SHP77 (cell line): ENCODE measurements around the gene DHX8.

Source experiments
- DNase-seq, 2 experiments: peaks; one replicate each; lab custom pipeline; 2025; lab: John Stamatoyannopoulos, UW

Gene DHX8

DNA sequence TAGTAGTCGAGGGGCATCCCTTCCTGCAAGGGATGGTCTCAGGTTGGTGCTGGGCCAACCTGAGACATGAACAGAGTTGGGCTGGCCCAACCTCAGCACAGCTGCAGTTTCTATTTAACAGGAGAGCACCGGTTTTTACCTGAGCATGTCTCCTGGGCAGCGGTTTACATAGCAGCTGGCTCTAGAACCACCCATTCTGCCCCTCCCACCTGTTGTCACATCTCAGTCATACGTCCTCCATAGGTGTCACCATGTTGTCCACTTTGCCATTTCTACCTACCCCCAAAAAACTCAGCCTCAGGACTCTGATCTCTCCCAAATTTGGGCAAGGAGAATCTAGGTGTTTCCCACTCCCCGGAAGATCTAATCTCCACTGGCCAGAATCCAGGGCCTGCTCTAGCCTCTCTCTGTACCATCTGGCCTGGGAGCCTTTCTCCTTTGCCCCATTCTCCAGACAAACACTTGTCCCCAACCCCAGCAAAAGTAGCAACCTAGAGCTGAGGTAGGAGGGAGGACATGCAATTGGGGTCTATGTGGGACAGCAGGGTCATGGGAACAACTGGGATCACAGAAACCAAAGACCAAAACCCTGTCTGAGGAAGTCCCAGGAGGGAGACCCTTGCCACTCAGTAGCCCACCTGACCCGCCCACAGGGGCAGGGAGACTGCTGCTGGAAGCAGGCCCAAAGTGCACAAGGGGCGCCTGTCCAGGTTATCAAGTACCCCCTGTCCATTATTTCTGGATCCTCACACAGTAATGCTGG lies 43.3 kb downstream of the DHX8 start:
- DNase-seq: no peak

DNA sequence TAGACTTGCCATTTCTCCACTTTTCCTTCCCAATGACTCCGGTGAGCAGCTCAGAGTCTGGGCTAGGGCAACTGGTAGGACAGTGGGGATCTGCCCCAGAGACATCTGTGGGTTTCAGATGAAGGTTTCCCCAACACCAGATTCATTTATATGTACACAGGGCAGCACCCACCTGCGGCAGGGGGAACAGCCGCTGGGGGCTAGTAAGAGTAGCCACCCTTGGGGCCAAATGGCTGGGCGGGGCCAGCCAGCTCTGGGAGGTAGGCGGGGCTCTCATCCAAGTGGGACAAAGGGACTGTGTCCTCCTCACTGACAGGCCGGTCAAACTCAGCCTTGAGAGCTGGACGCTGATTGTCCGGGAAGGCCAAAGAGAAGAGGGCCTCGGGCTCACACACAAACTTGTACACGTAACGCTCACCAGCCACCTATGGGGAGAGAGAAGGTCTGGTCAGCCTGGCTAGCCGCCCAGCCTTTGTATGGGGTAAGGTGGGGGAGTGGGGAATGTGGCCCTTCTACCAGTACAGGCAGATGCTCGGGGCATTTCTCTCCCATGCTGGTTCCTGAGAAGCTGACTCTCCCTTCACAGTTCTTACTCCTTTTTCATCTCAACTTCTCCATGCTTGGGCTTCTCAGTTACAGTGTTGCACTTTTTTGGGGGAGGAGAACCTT lies 44.7 kb downstream of the DHX8 start:
- DNase-seq: no peak

DNA sequence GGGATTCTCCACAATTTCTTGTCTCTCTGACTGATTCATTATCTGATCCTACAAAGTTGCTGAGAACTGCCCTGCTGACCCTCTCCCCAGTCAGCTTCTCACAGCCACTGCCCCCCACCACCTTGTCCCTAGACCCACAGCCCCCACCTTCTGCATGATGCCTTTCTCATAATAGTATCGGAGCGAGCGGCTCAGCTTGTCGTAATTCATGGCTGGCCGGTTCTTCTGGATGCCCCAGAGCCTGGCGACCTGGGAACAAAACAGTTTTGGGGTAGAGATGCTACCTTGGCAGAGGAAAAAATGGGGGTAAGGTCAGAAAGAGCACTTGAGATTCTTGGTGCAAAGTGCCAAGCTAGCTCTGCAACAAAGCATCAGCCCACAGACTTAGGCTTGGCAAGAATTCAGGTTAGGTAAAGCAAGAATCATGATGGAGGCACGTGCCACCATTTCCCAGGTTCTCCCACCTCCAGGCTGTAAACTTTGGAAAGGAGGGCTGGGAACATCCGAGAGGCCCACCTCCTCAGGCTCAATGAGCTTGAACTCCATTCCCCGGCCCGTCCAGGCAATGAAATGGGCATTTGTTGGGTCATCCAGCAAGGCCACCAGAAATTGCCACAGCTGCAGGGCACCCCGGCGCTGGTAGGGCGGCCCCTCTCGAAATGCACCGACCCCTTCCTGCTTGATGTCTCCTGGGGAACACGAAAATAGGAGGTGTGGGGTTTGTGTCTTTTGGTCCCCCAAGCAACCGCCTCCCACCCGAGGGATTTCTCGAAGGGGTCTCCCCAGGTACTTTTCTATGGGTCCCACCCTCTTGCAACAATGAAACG lies 45.4 kb downstream of the DHX8 start:
- no peak for DNase-seq

DNA sequence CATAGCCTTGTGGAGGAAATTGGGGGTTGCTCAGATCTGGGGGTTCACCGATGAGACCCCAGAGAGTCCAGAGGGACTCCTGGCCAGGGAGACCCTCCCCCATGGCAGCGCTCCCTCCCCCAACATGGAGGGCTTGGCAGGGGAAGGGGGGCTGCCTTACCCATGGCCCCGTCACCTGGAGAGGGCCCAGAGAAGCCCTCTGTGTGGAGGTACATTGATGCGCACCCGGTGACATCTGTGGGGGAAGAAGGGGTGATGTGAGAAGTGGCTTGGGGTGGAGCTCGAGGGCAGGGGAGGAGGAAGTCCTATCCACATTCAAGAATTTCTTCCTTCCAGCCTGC lies 46.1 kb downstream of the DHX8 start:
- DNase-seq: no peak

DNA sequence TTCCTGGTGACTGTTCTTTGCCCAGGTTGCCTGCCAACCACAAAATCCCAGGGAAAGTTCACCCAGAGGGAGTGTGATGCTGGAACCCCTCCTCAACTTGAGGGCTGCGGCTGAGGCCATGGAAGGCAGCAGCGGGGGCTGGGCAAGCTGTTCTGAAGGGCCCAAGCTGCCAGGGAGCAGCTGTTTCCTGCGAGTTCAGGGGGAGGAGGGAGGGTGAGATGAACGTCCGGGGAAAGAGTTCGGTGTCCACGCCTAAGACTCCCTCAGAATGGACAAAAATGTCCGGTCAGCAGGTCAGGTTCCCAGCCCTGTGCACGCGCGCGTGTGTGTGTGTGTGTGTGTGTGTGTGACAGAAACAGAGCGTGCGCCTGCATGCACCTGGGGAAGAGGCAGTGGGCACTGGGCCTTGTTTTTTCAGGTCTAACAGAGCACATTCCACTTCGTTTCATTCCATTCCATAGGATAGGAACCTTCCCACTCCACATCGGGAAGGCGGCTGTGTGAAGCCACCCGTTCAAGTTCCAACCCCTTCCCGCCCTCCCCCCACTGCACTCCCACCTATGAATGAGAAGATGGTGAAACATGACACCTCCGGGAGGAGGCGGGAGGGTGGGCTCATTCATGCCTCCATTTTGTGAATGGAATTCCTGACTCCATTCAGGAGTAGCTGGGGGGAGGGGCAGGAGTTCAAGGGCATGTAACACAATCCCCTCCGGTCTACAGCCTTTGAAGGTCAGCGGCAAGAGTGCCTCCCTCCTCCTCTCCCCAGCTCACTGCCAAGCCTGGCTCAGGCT lies 46.7 kb downstream of the DHX8 start:
- peak; percentile 98 for DNase-seq

DNA sequence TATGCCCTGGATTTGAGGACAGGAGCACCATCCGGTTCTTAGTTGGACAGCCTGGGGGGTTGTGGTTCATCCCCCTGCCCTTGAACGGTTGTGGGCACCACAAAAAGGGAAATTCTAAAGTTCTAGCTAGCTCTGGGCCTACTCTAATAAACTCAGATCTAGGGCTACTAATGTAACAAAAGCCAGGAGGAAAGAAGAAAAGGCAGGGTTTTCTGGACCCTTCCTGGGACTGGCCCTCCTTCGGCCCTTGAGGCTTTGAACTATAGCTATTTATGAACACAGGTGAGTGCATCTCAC lies 47.3 kb downstream of the DHX8 start:
- DNase-seq: no peak

DNA sequence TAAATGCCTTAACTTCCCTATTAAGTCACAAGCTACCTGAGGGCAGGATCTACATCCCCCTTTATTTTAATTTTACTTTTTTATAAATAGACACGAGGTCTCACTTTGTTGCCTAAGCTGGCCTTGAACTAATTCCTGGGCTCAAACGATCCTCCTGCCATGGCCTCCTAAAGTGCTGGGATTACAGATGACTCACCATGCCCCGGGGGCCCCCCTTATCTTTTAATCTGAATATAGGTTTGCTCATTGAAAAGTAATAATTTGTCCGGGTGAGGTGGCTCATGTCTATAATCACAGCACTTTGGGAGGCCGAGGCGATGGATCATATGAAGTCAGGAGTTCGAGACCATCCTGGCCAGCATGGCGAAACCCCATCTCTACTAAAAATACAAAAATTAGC lies 48.2 kb downstream of the DHX8 start:
- no peak for DNase-seq

DNA sequence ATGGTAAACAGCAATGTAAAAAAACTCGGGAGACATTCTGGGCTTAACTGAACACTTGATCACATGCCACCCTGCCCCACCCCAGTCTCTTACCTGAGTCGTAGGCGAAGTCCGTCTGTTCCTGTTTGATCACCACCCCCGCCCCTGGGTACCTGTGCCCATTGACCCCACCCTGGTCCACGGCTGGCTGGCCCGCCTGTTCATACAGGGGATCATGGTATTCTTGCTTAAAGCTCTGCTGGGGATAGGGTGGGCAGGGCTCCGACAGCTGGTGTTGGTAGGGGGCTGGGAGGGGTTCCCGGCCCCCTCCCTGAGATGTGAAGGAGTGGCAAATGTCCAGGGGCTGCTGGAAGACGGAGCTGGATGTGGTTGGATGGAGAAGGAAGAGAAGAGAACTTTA lies 48.8 kb downstream of the DHX8 start:
- no peak for DNase-seq

DNA sequence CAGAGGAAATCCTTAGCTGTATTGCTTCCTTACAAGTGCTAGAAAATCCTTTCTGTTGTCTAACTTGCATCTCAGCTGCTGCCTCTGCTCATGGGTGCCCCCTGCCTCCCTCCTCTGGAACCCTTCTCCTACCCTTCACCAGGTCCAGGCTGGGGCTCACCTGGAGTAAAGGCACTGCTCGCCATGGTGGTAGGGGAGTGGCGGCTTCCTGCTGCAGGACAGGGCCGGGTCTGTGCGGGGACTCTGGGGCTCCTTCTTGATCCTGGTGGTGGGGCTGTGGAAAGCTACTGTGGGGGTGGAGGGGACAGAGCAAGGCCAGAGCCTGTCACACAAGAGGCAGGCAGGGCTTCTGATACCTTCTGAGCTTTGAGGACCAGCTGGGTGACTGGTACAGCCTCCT lies 49.9 kb downstream of the DHX8 start:
- no peak for DNase-seq

DNA sequence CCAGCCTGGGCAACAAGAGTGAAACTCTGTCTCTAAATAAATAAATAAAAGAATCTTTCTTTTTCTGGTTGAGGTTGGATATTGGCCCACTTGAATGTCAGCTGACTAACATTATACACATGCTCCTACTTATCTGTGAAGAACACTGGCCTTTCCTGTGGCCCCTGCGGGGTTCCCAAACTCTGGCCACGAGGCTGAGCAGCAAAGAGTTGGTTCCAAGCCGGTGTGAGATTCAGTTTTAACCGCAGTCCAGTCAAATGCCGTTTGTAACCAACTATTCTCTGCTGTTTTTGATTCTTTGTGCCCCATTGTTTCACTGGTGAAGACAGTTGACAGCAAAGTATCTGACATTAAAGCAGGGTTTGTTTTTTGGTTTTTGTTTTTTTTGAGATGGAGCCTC lies 51.1 kb downstream of the DHX8 start:
- no peak for DNase-seq

DNA sequence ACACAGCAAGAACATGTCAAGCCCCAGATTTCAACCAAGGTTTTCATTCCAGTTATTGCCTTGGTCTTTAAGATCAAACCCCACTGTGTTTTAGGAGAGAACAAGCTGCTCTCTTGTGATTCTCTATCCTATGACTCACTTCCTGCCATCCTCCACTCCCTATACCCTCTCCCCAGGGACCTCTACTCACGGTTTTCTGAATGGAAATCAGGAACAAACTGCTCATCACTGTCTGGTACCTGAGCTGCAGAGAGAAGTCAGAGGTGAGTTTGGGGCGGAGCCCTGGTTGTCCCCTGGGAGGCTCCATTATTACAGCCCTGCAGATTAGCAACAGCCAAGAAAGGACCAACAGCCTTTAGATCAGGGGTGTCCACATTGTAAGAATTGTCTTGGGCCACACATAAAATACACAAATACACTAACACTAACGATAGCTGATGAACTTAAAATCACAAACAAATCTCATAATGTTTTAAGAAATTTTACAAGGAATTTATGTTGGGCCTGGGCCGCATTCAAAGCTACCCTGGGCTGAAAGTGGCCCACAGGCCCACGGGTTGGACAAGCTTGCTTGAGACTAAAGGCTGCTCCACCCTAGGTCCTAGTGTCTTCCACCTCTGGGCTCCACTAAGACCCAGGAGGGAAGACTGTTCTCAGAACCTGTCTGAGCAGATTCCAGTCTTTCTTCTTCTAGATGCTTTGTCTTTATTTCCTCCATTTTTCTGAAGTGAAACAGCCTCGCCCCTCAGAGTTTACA lies 52.6 kb downstream of the DHX8 start:
- no peak for DNase-seq

DNA sequence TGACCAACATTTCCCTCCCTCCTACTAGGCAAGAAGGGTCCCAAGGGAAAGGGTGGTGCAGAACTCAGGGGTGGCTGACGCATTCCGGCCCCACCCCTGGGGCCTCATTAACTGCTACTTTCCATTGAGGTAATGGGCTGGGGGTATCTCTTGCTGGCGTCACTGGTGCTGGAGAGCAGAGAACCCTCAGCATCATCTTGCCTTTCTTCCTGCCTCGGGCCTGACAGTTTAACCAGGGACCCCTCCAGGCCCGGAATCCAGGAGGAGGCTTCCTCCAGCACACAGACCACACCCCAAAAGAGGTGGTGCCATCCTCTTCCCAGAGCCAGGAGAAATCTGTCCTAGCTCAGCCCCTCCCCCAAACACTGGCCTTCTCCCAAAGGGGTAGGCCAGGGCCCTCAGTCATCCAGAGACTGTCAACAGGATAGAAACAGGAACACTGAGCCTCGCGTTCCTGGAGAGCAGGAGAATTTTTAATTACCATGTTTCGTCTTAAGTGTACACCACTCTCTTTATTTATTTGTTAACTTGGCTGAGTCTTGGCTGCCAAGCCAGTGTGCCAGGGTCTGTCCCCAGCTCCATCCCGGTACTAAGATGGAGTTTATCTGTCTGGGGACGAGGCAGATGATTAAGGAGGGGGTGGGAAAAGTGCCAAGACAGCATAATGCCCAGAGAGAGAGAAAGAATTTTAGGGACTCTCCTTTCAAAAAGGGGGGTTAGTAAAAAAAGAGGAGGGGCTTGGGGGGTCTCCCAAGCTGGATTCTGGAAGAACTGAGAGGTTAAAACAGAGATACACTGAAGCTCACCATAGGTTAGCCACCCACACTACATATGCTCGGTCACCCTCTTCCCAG lies 57.3 kb downstream of the DHX8 start:
- no peak for DNase-seq

DNA sequence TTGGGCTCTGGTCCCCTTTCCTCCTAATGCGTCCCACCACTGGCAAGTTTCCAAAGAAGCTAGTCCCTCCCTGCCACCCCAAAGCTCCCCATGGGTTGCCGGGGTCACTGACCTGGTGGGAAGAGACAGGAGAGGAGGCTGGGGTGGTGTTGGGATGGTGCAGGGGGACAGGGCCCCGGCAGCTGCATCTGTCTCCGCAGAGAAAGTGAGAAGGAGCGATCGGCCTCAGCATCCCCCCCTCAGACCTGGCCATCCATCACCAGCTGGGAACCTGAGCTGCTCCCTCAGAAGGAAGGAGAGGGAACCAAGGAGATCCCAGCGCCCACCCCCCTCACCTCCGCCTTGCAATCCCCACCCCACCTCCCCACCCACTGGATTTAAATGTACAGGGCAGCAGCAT lies 59.1 kb downstream of the DHX8 start:
- no peak for DNase-seq

DNA sequence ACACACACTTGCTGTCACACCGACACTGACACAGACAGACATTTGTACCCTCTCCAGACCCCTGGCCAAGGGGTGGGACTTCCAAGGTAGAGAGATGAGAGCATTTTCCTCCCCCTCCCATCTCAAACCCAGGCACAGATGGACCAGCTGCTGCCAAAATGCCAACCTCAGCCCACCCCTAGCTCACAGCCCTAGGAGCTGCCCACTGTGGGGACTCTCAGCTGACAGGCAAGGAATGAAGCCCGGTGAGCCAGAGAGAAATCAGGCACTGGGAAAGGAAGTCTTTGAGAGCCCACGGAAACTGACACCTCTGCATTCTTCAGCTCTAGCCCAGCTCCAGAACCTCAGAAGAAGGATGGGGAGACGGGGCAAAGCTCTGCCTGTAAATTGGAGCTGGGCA lies 59.5 kb downstream of the DHX8 start:
- DNase-seq: no peak

DNA sequence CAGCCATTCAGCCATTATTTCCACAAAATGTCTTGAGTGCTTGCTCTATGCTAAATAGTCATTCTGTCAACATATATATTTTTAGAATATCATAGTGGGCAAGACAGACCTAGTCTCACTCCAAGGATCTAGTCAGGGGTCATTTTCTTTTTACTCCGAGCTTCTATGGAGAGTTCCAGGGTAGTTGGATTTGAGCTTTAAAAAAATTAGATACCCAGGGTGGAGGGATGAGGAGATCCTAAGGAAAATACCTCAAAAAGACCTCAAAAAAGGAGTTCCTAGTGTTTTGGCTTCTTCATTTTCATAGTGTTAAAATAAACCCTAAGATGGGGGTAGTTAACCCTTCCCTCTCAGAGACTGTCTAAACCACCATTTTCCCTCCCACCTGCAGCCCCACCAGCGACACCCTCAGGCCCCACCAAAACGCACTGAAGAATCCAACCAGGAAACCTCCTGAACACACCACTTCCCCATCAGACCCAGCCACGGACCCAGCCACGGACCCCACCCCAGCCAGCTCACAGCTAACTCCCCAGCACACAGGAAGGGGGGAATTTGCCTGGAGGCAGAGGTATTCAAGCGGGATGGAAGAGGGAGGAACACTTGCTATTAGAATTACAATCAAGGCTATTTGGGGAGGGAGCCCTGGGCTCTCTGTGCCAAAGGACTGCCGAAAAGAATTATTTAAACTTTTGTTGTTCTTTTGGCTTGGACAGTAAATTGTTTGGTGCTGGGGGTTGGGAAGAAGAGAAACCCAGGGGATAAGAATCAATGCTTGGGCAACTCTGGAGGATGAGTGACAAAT lies 60.2 kb downstream of the DHX8 start:
- no peak for DNase-seq

DNA sequence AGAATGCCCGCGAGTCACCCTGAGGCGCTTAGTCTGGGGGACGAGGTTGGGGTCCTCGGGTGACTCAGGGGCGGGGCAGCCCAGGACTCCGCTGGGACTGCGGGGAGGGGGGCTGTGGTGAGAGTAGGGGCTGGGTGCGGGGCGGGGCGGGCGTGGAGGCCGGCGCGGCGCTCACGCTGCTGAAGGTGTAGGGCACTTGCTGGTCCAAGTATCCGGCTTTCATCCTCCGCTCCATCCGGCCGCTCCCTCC lies 61.5 kb downstream of the DHX8 start:
- DNase-seq: no peak

DNA sequence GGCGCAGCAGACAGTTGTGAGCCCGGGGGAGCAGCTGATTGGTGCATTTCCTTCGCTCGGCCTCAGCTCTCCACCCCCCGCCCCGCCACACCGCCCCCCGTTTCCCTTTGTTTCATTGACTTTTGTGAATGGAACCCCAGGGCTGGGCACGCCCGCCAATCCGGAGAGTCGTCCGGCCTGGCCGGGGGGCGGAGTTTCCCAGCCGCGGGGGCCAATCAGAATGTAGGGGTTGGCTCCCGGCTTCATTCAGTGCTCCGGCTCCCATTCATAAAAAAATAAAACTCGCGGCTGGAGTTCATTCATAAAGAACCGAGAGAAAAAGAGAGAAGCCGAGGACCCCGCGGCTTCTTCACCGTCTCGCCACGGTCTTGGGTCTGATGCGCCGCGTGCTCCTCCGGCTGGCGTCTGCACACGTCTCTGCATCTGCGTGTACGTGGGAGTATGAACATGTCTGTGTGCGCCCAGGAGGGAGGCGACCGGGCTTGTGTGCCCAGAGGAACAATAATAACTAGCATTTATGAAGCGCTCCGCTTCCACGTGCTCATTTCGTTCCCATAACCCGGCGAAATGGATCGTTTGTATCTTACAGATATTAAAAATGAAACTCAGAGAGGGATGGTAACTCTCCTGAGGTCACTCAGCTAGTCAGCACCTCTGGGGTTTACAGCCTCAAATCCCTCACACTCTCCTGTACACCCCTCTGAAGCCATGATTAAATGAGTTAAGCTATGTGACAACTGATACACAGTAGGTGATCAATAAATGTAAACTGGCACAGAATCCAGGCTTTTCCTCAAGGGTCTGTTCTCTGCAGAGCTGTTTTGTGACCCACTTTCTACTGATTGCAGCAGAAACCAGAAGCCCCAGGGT lies 62.8 kb downstream of the DHX8 start, which contains the start of gene ETV4:
TSS of gene ETV4 (minus strand) at position 22 of the 870 bp plus-strand sequence. CDS start 723 bp downstream, outside the sequence.
- peak; percentile 77 to 89 for DNase-seq

DNA sequence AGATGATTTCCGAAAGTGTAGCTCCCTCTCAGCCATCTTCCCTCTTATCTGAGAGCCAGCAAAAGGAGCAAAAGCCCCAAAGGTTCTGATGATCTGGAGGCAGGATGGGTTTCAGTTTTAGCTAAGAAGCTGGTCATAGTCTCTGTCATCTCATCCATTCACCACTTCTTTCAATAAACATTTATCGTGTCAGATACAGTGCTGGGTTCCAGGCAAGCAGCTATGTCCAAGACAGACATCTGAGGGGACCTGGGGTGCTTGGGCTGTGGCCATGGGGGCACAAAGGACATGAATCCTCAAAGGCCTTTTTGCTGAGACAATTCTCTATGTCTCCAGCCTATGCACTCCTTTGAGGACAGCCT lies 63.4 kb downstream of the DHX8 start:
- no peak for DNase-seq

DNA sequence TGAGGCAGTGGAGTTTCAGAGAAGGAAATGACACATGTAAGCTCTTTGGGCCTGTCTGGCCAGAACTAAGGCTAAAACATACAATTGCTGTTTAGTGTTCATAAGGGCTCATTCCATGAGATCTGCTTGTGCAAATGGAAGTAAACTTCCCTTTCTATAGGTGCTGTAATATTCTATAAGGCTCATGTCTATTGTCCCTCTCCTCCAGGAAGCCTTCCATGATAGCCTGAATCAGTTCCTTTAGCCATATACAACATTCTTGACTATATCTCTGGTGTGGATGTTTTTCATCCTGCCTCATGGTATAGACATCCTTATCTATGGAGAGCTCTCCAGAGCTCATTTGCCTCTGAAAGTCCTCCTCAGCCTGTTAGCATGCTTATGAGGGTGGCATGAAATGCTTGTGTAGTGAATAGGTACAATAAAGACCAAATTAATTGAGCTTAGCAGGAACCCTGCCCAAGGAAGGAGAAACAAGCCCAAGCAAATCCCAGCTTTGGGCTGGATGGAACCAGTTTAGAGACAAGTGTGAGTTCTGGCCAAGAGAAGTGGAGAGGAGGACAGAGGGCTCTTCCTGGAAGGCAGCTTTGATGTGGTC lies 64.0 kb downstream of the DHX8 start:
- no peak for DNase-seq
